Astrocyte of the spinal cord (primary cell): ENCODE results near the gene FAM222B.

ENCODE experiments used
- DNase-seq: peaks from one replicate; pipeline ENCODE4 v3.0.0; 2011; ENCODE audit warnings: low read depth, low spot score
- H3K4me3 ChIP-seq: 2 replicates; pipeline ENCODE4 v1.5.1; 2011; ENCODE audit warnings: low read depth, mild to moderate bottlenecking, low read length, moderate library complexity
- in situ Hi-C: cut with HindIII; loops from 2 replicates; pipeline ENCODE4 v1.10.0; 2017; ENCODE audit warnings: low sequenced_read_pairs
- TF ChIP-seq, protein P1 (sequence below): IDR thresholded peaks from 2 replicates; pipeline ENCODE4 v1.5.1; 2012; ENCODE audit warnings: low read depth, mild to moderate bottlenecking, low read length, inconsistent platforms

FAM222B gene

DNA sequence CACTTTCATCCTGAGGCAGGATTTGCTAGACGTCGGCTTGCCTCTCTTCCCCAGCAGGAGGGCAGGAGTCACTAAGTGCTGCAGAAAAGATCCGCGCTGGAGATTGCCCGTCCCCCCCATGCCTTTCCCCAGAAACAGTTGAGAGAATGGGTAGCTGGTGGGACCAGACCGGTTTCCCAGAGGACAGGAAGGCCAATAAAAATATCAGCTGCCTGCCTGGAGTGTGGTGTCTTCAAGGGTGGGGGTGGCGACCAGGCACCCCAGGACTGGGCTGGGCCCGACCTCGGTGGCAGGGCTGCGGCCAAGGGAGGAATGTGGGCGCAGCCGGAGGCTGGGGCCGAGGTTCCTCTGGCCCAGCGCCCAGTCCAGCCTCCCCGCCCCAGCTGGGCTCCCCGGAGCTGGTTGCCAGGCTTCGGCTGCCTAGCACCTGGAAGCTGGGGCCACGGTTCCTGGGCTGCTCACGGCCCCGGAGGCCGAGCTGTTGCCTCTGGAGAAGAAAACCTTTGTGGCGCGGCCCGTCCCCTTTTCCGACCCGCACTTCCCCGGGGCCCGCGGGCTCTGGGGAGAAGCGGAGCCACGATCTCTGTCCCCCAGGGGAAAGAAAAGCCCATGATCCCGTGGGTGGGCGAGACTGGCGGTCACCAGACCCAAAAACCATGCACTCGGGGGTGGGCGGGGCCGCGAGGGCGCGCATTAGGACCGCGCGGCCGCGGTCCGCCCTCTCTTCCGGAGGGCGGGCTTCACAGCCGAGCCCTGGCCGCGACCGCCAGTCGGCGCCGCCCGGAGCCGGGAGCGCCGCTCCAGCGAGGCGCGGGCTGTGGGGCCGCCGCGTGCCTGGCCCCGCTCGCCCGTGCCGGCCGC, 99.1 kb downstream of the FAM222B start, which contains the start of gene TRAF4:
TSS of gene TRAF4 (plus strand) at position 769 of the 861 bp plus-strand sequence. CDS start 102 bp downstream, outside the sequence.
- in situ Hi-C loops: no loop called here
- TF ChIP-seq, protein P1, sequence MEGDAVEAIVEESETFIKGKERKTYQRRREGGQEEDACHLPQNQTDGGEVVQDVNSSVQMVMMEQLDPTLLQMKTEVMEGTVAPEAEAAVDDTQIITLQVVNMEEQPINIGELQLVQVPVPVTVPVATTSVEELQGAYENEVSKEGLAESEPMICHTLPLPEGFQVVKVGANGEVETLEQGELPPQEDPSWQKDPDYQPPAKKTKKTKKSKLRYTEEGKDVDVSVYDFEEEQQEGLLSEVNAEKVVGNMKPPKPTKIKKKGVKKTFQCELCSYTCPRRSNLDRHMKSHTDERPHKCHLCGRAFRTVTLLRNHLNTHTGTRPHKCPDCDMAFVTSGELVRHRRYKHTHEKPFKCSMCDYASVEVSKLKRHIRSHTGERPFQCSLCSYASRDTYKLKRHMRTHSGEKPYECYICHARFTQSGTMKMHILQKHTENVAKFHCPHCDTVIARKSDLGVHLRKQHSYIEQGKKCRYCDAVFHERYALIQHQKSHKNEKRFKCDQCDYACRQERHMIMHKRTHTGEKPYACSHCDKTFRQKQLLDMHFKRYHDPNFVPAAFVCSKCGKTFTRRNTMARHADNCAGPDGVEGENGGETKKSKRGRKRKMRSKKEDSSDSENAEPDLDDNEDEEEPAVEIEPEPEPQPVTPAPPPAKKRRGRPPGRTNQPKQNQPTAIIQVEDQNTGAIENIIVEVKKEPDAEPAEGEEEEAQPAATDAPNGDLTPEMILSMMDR: peak; percentile 11
- H3K4me3 ChIP-seq: peak within 1 kb of the TSS; percentile 93
- peak; percentile 95 for DNase-seq

DNA sequence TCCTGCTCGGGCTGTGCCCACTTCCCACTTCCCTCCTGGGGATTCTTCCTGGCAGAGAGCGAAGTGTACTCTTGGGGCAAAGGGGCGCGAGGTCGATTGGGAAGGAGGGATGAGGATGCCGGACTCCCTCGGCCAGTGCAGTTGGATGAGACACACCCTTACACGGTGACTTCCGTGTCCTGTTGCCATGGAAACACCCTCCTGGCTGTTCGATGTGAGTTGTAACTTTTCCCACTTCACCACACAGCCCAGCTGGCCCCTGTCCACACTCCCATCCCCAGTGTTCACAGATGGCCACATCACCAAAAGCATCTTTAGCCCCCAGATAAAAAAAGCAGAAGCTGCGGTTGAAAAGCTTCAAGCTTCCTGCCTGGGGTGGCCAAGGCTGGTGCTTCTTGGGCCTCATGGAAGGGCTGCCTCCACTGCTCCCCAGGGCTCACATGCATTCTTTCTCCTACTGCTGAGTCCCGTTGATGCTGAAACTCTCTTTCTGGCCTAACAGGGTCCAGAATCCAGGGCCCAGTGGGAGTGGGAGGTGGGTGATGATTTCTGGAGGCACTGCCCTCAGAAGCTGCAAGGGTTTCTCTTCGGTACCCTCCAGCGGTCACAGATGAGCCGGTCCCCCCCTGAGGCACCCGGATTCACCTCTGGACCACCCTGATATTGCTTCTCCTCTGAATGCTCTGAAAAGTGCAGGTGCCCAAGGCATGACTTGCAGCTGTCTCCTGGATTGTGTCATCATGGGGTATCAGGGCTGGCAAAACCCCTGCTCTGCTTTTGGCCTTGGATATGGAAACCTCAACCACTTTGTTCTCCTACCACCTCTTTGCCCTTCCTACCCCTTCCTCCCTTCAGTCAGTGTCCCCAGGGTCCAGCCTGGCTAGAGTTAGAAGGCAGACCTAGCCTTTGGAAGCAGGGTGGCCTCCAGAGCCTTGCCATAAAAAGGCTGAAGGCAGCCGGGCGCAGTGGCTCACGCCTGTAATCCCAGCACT, 100.9 kb downstream of the FAM222B start:
- TF ChIP-seq, protein P1: no peak
- no peak for DNase-seq
- in situ Hi-C loops: no loop called here
- no peak overlapping the region for H3K4me3 ChIP-seq

DNA sequence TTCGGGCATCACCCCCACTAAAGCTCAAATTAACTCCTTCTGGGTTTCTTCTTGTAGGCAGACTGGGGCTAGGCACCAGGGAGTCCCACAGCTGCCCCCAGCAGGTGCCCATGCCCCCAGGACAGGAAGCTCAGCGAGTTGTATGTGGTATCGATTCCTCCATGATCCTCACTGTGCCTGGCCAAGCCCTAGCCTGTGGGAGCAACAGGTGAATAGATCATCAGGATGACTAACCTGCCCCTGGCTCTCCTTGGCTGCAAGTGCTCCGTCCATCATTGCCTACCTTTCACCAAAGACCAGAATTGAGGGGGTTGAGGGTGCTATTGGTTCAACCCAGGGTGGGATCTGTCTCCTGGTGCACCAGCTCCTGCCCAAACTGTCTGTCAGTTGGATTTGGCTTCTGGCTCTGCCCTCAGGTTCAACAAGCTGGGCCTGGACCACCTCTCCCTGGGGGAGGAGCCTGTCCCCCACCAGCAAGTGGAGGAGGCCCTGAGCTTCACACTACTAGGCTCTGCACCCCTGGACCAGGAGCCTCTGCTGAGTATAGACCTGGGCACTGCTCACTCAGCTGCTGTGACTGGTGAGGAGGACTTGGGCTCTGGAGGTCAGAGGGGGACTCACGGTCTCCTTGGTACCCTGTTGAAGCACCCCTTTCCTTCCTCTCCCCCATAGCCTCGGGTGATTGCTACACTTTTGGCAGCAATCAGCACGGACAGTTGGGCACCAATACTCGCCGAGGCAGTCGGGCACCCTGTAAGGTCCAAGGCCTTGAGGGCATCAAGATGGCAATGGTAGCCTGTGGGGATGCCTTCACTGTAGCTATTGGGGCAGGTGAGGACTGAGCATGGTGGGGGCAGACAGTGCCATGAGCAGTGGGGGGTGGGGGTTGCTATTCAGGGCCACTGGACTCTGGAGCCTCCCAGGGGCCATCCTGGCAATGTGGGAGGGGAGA, 101.9 kb downstream of the FAM222B start:
- in situ Hi-C loops: no loop called here
- TF ChIP-seq, protein P1: no peak
- no peak overlapping the region for H3K4me3 ChIP-seq
- no peak for DNase-seq

DNA sequence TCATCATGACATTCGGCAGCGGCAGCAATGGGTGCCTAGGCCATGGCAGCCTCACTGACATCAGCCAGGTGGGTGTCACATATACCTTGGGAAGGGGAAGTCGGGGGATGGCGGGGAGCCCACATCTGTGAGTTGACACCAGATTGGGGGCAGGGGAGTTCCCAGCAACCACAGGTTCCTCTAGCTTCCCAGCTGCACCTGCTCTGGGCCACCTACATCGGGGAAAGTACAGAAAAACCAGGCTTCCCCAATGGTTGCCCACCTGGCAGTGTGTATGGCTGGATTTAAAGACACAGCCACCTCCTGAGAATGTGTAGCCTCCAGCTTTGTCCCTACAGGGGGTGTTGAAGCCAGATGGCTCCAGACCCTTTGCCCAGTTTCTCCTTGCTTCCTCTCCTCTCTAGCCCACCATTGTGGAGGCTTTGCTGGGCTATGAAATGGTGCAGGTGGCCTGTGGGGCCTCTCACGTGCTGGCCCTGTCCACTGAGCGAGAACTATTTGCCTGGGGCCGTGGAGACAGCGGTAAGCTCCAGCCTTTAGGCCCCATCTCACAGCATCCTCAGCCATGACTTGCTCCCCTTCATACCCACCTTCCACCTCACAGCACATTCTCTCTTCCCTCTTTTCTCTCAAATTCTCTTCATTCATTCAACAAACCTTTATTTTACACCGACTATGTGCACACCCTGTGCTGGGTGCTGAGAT, 103.8 kb downstream of the FAM222B start:
- TF ChIP-seq, protein P1: no peak
- H3K4me3 ChIP-seq: no peak overlapping the region
- DNase-seq: no peak
- in situ Hi-C loops: no loop called here

DNA sequence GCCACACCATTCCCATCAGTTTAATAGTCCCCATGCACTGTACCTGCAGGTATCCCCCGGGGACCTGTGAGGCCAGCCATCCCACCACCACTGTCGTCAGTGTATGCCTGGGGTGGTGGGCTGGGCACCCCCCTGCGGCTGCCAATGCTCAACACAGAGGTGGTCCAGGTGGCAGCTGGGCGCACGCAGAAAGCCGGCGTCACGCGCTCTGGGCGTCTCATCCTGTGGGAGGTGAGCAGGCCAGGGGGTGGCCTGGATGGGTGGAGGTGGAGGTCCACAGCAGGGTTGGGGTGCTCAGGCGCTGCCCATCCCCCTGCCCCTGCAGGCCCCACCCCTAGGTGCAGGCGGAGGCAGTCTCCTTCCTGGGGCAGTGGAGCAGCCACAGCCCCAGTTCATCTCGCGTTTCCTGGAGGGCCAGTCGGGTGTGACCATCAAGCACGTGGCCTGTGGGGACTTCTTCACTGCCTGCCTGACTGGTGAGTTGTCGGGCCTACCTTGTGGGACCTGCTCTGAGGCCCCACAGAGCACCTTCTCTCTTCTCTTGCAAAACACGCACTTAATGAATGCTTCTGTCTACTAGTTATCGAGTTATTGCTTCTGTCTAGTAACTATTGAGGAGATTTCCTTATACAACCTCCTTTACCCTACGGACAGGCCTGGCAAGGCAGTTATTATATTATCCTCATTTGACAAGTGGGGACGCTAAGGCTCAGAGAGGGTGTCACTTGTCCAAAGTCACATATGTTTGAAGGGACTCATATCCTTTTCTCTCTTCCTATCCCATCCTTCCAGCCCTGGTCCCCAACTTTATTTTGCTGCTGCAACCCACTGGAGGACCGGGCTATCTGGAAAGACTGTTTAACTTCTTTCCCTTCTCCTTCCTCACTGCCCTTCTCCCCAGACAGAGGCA, 104.6 kb downstream of the FAM222B start:
- no peak overlapping the region for H3K4me3 ChIP-seq
- in situ Hi-C loops: no loop called here
- TF ChIP-seq, protein P1: no peak
- no peak for DNase-seq
